Thyroid gland (tissue), 4 donors: ENCODE measurements around the gene DOP1A. TPM values are rescaled to one million over a fixed set of nuclear protein-coding genes. Genes with fewer than 3 reads are reported as not detected.

Experiments used
- DNase-seq, 2 donors: peaks; one replicate each; pipeline ENCODE4 v3.0.0-alpha.2; 2019
- H3K27ac ChIP-seq, 3 donors: fragments of 200-600 bp; sonication (generic); 1 replicate in 2 of 3; 2 replicates in 1 of 3; pipeline ENCODE4 v1.5.1; 2016 to 2019; ENCODE audit warnings: mild to moderate bottlenecking in 1 of 3, moderate library complexity in 1 of 3
- H3K27me3 ChIP-seq: fragments of 200-600 bp; sonication (generic); one replicate; pipeline ENCODE4 v1.5.1; 2019
- H3K36me3 ChIP-seq, 2 donors: fragments of 200-600 bp; sonication (generic); one replicate each; pipeline ENCODE4 v1.5.1; 2016 to 2019
- H3K4me1 ChIP-seq, 2 donors: fragments of 200-600 bp; sonication (generic); one replicate each; pipeline ENCODE4 v1.5.1; 2017 to 2019
- H3K4me3 ChIP-seq, 3 donors: fragments of 200-600 bp; sonication (generic); replicated peaks in 1 of 3; 1 replicate in 2 of 3; 2 replicates in 1 of 3; pipeline ENCODE4 v1.5.1; 2016; ENCODE audit warnings: mild to moderate bottlenecking in 1 of 3
- H3K9me3 ChIP-seq: fragments of 200-600 bp; sonication (generic); one replicate; pipeline ENCODE4 v1.5.1; 2017
- CTCF ChIP-seq, 6 experiments: fragments of 200-600 bp in 3 of 6; fragments of 450-650 bp in 3 of 6; sonication (generic) in 3 of 6; IDR thresholded peaks; one replicate each; pipeline ENCODE4 v1.5.1; 2016 to 2019; ENCODE audit warnings: antibody characterized with exemption in 6 of 6, mild to moderate bottlenecking in 2 of 6, inconsistent platforms in 1 of 6, moderate library complexity in 1 of 6
- POLR2A ChIP-seq, 2 donors: fragments of 450-650 bp; IDR thresholded peaks; one replicate each; pipeline ENCODE4 v1.6.1; 2017; ENCODE audit warnings: antibody characterized with exemption in 2 of 2, mild to moderate bottlenecking in 2 of 2, moderate library complexity in 1 of 2
- WGBS, 2 donors: methylation state at CpG; one replicate each; pipeline ENCODE4 v1.1.5; 2017; 5-methylcytosine and 5-hydroxymethylcytosine counted together
- intact Hi-C: fragments of 100-400 bp; cut with DNase I; formaldehyde crosslinking; loops from one replicate; pipeline ENCODE4 v1.15.1; 2023
- total RNA-seq, 4 donors: library from RNA; depleted of rRNA; stranded (reverse); fragments of >200 nt; gene quantifications; one replicate each; pipeline ENCODE4 v1.2.3, GENCODE V29; 2016

Gene DOP1A
- total RNA-seq, 4 donors from 2014 or later = 31.6 to 58.4 (median 54.2) TPM

- no peaks in the 10 kb centered on the region for H3K9me3 ChIP-seq
- H3K36me3 ChIP-seq = no peaks in the 10 kb centered on the region
- H3K4me3 ChIP-seq = no peak overlapping the region
- intact Hi-C loops = no loop called here
- no peaks in the 10 kb centered on the region for H3K27me3 ChIP-seq
- 48 to 69% methylated on average over 2 of the region's 2 CpGs for WGBS, 2 donors
- no peak for DNase-seq
- peaks cover 7 to 10% of the 10 kb centered on the region in 2 donors for H3K4me1 ChIP-seq
- H3K27ac ChIP-seq = peak overlapping the region in 2 of 3 donors; percentile 45 to 48
- TF ChIP-seq CTCF (IDR thresholded peaks at IDR 0.05) (no peak), POLR2A (IDR thresholded peaks at IDR 0.05) (no peak)
Measured at GRCh38 chr6:83096791-83097190, 29.3 kb downstream of the DOP1A start.

DNA sequence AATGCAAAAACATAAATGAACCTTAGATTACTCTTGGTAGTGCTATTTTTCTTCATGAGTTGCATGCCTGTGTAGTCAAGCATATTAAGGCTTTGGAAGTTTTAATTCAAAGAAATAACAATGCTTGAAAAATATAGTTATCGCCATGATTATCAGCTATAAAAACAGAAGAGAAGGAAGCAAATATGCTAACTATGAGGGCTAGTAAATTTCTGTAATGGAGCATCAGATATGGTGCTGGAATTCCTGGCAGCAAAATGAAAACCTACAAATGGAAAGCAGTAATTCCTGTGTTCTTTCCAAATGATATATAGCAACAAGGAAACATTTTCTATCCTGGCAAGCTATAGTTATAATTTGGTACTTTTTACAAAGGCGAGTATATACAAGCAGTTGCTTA, 29.7 kb downstream of the DOP1A start:
- Histone ChIP-seq H3K27ac (no peak overlapping the region), H3K9me3 (no peaks in the 10 kb centered on the region), H3K4me3 (no peak overlapping the region), H3K27me3 (no peaks in the 10 kb centered on the region), H3K36me3 (no peaks in the 10 kb centered on the region), H3K4me1 (peaks cover 7 to 10% of the 10 kb centered on the region in 2 donors)
- no peak for DNase-seq
- intact Hi-C loops = no loop called here
- 58 to 68% methylated on average over 2 of the region's 2 CpGs for WGBS, 2 donors
- TF ChIP-seq CTCF (IDR thresholded peaks at IDR 0.05) (no peak), POLR2A (IDR thresholded peaks at IDR 0.05) (no peak)

DNA sequence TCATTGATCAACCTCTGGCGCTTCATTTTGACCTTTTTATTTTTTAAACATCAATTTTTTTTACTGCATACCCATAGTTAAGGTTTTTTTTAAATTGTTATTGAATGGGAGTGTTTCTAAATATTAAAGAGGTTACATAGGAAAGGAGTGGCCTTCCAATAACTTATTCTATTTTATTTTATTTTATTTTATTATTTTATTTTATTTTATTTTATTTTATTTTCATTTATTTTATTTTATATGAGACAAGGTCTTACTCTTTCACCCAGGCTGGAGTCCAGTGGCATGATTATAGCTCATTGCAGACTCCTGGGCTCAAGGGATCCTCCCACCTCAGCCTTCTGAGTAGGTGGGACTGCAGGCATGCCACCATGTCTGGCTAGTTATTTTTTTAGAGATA, 30.2 kb downstream of the DOP1A start:
- TF ChIP-seq CTCF (IDR thresholded peaks at IDR 0.05) (no peak), POLR2A (IDR thresholded peaks at IDR 0.05) (no peak)
- Histone ChIP-seq H3K4me3 (no peak overlapping the region), H3K27ac (no peak overlapping the region), H3K4me1 (peaks cover 7 to 10% of the 10 kb centered on the region in 2 donors), H3K36me3 (no peaks in the 10 kb centered on the region), H3K27me3 (no peaks in the 10 kb centered on the region), H3K9me3 (no peaks in the 10 kb centered on the region)
- DNase-seq = no peak
- 94 to 96% methylated on average over 1 of the region's 1 CpG for WGBS, 2 donors
- intact Hi-C loops = no loop called here

DNA sequence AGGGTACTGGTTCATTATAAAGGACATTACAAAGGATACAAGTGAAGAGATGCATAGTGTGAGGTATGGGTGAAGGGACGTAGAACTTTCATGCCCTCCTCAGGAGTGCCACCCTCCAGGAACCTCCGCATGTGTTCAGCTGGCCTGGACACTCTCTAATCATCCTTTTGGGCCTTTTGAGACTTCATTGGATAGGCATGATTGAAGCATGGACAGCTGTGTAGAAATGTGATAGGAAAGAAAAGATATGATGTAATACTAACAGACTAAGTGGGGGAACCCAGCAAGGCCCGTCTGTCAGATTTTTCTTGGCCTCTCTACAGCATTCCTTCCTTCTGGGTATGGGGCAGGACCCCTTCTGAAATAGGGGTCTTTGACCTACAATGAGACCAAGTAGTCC, 31.1 kb downstream of the DOP1A start:
- no peak overlapping the region for H3K27ac ChIP-seq
- intact Hi-C loops = no loop called here
- 86 to 96% methylated on average over 3 of the region's 3 CpGs for WGBS, 2 donors

DNA sequence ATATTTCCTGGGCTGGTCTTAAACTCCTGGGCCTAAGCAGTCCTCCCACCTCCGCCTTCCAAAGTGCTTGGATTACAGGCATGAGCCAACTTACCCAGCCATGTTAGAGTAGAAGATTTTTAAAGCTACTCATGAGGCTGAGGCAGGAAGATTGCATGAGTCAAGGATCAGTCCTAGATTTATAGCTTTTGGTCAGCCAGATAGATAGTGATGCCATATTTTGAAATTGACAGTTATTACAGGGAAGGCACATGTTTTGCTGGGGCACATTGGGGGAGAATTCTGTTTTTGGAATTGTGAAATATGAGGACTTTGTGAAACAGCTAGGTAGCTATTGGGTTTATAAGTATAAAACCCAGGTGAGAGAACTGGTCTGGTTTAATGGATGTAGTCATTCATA, 40.9 kb downstream of the DOP1A start:
- whole genome bisulfite sequencing, 2 donors = 93 to 100% methylated on average over 1 of the region's 1 CpG
- H3K9me3 ChIP-seq = no peaks in the 10 kb centered on the region
- H3K36me3 ChIP-seq = no peaks in the 10 kb centered on the region
- TF ChIP-seq CTCF (IDR thresholded peaks at IDR 0.05) = no peak
- TF ChIP-seq POLR2A (IDR thresholded peaks at IDR 0.05) = no peak
- H3K4me3 ChIP-seq = no peak overlapping the region
- H3K4me1 ChIP-seq = peaks cover 0 to 9% of the 10 kb centered on the region in 2 donors
- no peaks in the 10 kb centered on the region for H3K27me3 ChIP-seq
- no peak for DNase-seq
- no peak overlapping the region for H3K27ac ChIP-seq
- intact Hi-C loops = no loop called here

More for the DNA sequence above, 31.1 kb downstream of the DOP1A start:
- no peak for DNase-seq
- no peaks in the 10 kb centered on the region for H3K36me3 ChIP-seq
- H3K27me3 ChIP-seq = no peaks in the 10 kb centered on the region
- H3K9me3 ChIP-seq = no peaks in the 10 kb centered on the region
- no peak for TF ChIP-seq CTCF (IDR thresholded peaks at IDR 0.05)
- no peak for TF ChIP-seq POLR2A (IDR thresholded peaks at IDR 0.05)
- H3K4me1 ChIP-seq = peaks cover 7 to 10% of the 10 kb centered on the region in 2 donors
- H3K4me3 ChIP-seq = no peak overlapping the region
